ENCODE results near the gene BRPF3. TPM values are rescaled to one million over a fixed set of nuclear protein-coding genes. Genes with fewer than 3 reads are reported as not detected.

BRPF3 gene
- total and polyA plus RNA-seq, 2 donors (not counting 1 experiment from before 2014, with no cell fraction given) = 10.4 to 10.6 TPM

DNA sequence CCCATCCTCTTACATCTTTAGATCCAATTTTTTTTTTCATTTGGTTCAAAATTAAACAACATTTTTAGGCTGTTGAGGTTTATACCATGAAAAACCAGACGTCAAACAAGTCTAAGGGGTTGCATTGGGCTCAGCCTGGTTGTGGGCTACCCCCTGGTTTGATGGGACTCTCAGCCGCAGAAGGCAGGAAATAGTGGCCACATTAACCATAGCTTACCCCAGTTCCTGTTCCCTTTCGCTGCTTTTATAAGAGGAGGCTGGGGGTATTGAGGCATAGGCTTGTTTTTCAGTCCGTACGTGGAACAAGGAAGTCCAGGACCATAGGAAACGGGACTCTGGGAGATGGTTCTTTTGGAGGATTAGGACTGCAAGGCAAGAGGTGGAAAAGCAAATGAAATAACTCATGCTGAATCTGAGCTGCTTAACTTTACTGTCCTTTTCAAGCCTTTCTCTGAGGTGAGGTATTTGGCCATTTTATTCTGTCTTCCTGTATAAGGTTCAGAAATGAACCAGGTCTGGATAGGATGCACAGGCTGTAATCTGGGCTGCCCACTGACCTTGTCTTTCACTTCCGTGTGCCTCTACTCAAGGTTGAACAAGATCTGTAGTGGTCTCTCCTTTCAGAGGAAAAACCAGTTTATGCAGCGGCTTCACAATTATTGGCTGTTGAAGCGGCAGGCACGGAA lies 7.7 kb downstream of the BRPF3 start:
- no peak overlapping the region for H3K4me2 ChIP-seq (ENCODE audit: extremely low read depth, insufficient read depth, low read length)
- peaks cover 20% of the 10 kb centered on the region for H3K36me3 ChIP-seq (ENCODE audit: control insufficient read depth, insufficient read depth, low read length)
- H2AFZ ChIP-seq (ENCODE audit: low read length) = no peak overlapping the region
- no peak overlapping the region for H3K27ac ChIP-seq (ENCODE audit: insufficient read depth, low read length)
- no peaks in the 10 kb centered on the region for H3K27me3 ChIP-seq (ENCODE audit: control insufficient read depth, insufficient read depth, low read length)
- no peaks in the 10 kb centered on the region for H3K9me3 ChIP-seq (ENCODE audit: control insufficient read depth, insufficient read depth, low read depth, low read length)
- TF ChIP-seq EZH2 (IDR thresholded peaks at IDR 0.05; ENCODE audit: low read length, missing control alignments) = no peak
- TF ChIP-seq, protein P1, sequence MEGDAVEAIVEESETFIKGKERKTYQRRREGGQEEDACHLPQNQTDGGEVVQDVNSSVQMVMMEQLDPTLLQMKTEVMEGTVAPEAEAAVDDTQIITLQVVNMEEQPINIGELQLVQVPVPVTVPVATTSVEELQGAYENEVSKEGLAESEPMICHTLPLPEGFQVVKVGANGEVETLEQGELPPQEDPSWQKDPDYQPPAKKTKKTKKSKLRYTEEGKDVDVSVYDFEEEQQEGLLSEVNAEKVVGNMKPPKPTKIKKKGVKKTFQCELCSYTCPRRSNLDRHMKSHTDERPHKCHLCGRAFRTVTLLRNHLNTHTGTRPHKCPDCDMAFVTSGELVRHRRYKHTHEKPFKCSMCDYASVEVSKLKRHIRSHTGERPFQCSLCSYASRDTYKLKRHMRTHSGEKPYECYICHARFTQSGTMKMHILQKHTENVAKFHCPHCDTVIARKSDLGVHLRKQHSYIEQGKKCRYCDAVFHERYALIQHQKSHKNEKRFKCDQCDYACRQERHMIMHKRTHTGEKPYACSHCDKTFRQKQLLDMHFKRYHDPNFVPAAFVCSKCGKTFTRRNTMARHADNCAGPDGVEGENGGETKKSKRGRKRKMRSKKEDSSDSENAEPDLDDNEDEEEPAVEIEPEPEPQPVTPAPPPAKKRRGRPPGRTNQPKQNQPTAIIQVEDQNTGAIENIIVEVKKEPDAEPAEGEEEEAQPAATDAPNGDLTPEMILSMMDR (conservative IDR thresholded peaks at IDR 0.05 in 1 of 2, IDR thresholded peaks at IDR 0.05 in 1 of 2; ENCODE audit: low read depth in 1 of 2, low read length in 2 of 2) = no peak
- no peak overlapping the region for H3K4me3 ChIP-seq (replicated peaks in 1 of 4; ENCODE audit: control extremely low read depth in 1 of 4, insufficient read depth in 1 of 4, low read depth in 3 of 4, low read length in 4 of 4)
- no peak for DNase-seq (ENCODE audit: low read depth in 2 of 2)
- no peaks in the 10 kb centered on the region for H3K4me1 ChIP-seq (ENCODE audit: control insufficient read depth, extremely low read depth, insufficient read depth, low read length)
- no peak overlapping the region for H3K9ac ChIP-seq (ENCODE audit: insufficient read depth, low read length)
- H3K79me2 ChIP-seq (ENCODE audit: control insufficient read depth, insufficient read depth, low read length) = peaks cover 28% of the 10 kb centered on the region
- H4K20me1 ChIP-seq (ENCODE audit: control insufficient read depth, extremely low read depth, insufficient read depth, low read length) = no peaks in the 10 kb centered on the region

DNA sequence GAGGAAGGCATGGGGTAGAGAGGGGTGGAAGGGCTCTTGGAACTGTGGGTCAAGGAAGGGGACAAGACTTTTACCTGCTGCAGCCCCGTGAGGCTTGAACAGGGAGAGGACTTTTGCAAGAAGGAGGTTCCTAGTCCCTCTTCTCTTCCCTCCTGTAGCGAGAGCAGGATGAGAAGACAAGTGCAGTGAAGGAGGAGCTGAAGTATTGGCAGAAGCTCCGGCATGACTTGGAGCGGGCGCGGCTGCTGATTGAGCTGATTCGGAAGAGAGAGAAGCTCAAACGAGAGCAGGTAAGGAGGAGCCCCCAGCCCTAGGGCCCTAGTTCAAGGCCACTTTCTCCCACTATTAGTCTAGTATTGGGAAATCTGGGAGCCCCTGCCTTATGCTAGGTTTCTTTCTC lies 10.6 kb downstream of the BRPF3 start:
- TF ChIP-seq EZH2 (IDR thresholded peaks at IDR 0.05; ENCODE audit: low read length, missing control alignments) = no peak
- TF ChIP-seq, protein P1 (conservative IDR thresholded peaks at IDR 0.05 in 1 of 2, IDR thresholded peaks at IDR 0.05 in 1 of 2; ENCODE audit: low read depth in 1 of 2, low read length in 2 of 2) = no peak
- Histone ChIP-seq H3K9ac (ENCODE audit: insufficient read depth, low read length) (no peak overlapping the region), H3K4me3 (replicated peaks in 1 of 4; ENCODE audit: control extremely low read depth in 1 of 4, insufficient read depth in 1 of 4, low read depth in 3 of 4, low read length in 4 of 4) (no peak overlapping the region), H3K9me3 (ENCODE audit: control insufficient read depth, insufficient read depth, low read depth, low read length) (no peaks in the 10 kb centered on the region), H3K27ac (ENCODE audit: insufficient read depth, low read length) (no peak overlapping the region), H3K36me3 (ENCODE audit: control insufficient read depth, insufficient read depth, low read length) (peaks cover 17% of the 10 kb centered on the region), H3K79me2 (ENCODE audit: control insufficient read depth, insufficient read depth, low read length) (no peaks in the 10 kb centered on the region), H3K27me3 (ENCODE audit: control insufficient read depth, insufficient read depth, low read length) (no peaks in the 10 kb centered on the region), H3K4me2 (ENCODE audit: extremely low read depth, insufficient read depth, low read length) (no peak overlapping the region), H4K20me1 (ENCODE audit: control insufficient read depth, extremely low read depth, insufficient read depth, low read length) (no peaks in the 10 kb centered on the region), H2AFZ (ENCODE audit: low read length) (no peak overlapping the region), H3K4me1 (ENCODE audit: control insufficient read depth, extremely low read depth, insufficient read depth, low read length) (no peaks in the 10 kb centered on the region)
- DNase-seq (ENCODE audit: low read depth in 2 of 2) = no peak

DNA sequence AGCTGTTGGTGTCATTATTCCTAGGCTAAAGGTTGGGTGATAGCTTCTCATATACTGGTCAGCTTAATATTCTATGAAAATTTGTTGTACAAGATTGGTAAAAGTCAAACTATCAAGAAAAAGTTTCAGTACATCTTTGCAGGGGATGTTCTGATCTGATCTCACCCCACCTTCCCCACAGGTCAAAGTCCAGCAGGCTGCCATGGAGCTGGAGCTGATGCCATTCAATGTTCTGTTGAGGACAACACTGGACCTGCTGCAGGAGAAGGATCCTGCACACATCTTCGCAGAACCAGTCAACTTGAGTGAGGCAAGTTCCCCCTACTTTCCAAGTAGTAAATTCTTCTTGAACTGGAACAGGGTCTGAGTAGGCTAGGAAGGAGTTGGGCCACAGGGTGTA lies 13.1 kb downstream of the BRPF3 start:
- Histone ChIP-seq H3K4me2 (ENCODE audit: extremely low read depth, insufficient read depth, low read length) (no peak overlapping the region), H3K27ac (ENCODE audit: insufficient read depth, low read length) (no peak overlapping the region), H3K36me3 (ENCODE audit: control insufficient read depth, insufficient read depth, low read length) (peaks cover 17% of the 10 kb centered on the region), H2AFZ (ENCODE audit: low read length) (no peak overlapping the region), H4K20me1 (ENCODE audit: control insufficient read depth, extremely low read depth, insufficient read depth, low read length) (no peaks in the 10 kb centered on the region), H3K4me1 (ENCODE audit: control insufficient read depth, extremely low read depth, insufficient read depth, low read length) (no peaks in the 10 kb centered on the region), H3K9me3 (ENCODE audit: control insufficient read depth, insufficient read depth, low read depth, low read length) (no peaks in the 10 kb centered on the region), H3K4me3 (replicated peaks in 1 of 4; ENCODE audit: control extremely low read depth in 1 of 4, insufficient read depth in 1 of 4, low read depth in 3 of 4, low read length in 4 of 4) (no peak overlapping the region), H3K27me3 (ENCODE audit: control insufficient read depth, insufficient read depth, low read length) (no peaks in the 10 kb centered on the region), H3K79me2 (ENCODE audit: control insufficient read depth, insufficient read depth, low read length) (no peaks in the 10 kb centered on the region), H3K9ac (ENCODE audit: insufficient read depth, low read length) (no peak overlapping the region)
- DNase-seq (ENCODE audit: low read depth in 2 of 2) = no peak
- TF ChIP-seq, protein P1 (conservative IDR thresholded peaks at IDR 0.05 in 1 of 2, IDR thresholded peaks at IDR 0.05 in 1 of 2; ENCODE audit: low read depth in 1 of 2, low read length in 2 of 2) = no peak
- TF ChIP-seq EZH2 (IDR thresholded peaks at IDR 0.05; ENCODE audit: low read length, missing control alignments) = no peak

Data from fibroblast of lung (primary cell).